ENCODE data around the gene TMC6. TPM values are rescaled to one million over a fixed set of nuclear protein-coding genes. Genes with fewer than 3 reads are reported as not detected.
A peak's percentile ranks its signal among the peaks of the same experiment; 100 is the strongest.
"Not testable (repeated sequence)": the region's sequence is repeated elsewhere in the genome, so short reads cannot be mapped to it uniquely, and the experiment has no call there.

TMC6 gene
- total RNA-seq, 4 donors from 2014 or later: 21.8 to 72.8 (median 51.3) TPM

DNA sequence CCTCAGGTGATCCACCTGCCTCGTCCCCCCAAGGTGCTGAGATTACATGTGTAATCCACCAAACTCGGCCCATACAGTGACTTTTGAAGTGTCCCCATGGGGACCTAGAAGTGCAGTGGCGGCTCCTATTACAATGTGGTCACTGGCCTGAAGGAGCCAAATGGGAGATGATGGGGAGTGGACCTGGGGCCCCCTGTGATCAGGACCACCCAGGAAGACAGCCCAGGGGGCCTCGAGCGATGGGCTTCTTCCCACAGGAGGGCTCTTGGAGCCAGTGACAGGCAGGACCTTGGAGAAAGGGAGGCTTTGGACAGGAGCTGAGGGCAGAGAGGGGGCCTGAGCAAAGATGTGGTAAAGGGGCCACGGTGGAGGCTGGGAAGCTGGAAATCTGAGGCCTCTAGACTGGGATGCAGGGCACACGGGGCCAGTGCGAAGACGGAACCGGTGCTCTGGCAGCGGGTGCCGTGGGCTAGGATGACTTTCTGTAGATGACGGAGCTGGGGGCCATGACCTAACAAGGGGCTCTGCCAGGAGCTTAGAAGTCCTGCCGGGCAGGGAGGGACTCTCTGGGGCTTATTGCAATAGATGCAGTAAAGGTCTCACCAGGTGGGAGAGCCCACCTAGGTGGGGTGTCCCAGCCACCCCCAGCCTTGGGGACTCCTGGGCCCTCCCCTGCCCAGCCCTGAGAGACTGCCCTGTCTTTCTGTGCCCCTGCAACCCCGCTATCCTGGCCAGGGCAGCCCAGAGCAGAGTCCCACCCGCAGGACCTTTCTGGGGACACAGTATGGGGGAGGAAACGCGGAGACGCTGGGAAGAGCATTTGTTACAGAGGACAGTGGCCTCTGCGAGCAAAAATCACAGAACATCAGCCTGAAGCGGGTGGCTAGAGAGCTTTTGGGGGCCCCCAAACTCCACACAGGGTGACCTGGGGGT lies 14.9 kb upstream of the TMC6 start:
- TF ChIP-seq, protein P1, sequence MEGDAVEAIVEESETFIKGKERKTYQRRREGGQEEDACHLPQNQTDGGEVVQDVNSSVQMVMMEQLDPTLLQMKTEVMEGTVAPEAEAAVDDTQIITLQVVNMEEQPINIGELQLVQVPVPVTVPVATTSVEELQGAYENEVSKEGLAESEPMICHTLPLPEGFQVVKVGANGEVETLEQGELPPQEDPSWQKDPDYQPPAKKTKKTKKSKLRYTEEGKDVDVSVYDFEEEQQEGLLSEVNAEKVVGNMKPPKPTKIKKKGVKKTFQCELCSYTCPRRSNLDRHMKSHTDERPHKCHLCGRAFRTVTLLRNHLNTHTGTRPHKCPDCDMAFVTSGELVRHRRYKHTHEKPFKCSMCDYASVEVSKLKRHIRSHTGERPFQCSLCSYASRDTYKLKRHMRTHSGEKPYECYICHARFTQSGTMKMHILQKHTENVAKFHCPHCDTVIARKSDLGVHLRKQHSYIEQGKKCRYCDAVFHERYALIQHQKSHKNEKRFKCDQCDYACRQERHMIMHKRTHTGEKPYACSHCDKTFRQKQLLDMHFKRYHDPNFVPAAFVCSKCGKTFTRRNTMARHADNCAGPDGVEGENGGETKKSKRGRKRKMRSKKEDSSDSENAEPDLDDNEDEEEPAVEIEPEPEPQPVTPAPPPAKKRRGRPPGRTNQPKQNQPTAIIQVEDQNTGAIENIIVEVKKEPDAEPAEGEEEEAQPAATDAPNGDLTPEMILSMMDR (IDR thresholded peaks at IDR 0.05): no peak
- no peak for DNase-seq (ENCODE audit: low spot score)
- no peak for ATAC-seq (ENCODE audit: low FRiP score)

DNA sequence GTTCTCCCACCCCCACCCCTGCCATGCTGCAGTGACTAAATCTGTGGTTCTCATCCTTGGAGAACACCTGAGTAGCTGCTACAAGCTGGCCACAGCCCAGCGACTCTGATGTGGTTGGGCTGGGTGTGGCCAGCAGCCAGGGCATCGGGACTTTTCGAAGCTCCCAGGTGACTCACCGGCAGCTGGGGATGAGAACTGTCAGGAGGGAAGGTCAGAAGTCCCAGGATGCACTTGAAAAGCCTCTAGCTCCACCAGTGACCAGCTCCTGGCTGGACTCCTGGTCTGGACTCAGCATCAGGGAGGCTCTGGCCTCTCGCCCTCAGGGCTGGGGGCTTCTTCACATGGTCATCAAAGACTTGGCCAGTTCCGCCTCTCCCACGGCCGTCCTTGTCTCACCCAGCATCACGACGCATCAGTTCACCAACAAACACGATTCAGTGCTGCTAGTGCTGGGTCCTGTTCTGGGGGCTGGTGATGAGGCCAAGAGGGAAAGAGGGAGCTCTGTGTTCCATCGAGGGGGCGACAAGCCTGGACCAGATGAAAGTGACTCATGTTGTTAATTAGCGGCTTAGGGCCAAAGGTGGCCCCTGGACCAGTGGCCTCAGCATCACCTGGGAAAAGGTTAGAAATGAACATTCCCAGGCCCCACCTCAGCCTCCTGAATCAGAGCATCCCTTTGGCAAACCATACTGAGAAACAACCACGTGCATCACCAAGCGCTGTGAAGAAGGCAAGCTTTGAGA lies 13.7 kb upstream of the TMC6 start:
- TF ChIP-seq, protein P1 (IDR thresholded peaks at IDR 0.05): no peak
- DNase-seq (ENCODE audit: low spot score) (no peak), ATAC-seq (ENCODE audit: low FRiP score) (no peak)

DNA sequence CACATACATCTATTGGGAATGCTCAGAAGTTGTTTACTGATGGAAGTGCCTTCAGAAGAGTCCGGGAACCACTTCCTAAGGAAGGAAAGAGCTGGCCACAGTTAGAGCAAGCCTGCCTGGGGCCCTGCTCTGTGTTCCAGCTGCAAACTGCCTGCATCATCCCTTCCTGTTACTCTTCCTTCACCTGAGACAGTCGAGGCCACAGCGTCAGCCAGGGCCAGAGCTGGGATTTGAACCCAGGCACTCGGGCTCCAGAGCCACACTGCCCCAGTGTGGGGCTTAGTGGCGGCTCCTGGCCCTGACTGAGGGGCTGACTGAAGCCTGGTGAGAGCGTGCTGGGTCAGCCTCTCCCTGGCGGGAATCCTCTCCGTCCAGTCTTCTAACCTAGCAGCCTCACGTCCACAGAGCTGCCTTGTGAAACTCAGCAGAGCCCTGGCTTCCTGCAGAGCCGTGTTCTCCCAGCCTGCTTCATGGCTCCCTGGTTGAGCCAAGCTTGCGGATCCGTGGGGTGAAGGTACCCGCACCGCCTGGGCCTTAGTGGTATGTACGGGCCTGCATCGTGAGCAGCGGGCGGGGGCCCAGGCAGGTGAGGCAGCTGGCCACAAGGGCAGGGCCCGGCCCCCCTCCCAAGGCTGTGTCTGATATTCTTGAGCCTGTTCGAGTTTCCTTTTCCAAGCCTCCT lies 13.0 kb upstream of the TMC6 start:
- no peak for ATAC-seq (ENCODE audit: low FRiP score)
- TF ChIP-seq, protein P1 (IDR thresholded peaks at IDR 0.05): no peak
- DNase-seq (ENCODE audit: low spot score): no peak

DNA sequence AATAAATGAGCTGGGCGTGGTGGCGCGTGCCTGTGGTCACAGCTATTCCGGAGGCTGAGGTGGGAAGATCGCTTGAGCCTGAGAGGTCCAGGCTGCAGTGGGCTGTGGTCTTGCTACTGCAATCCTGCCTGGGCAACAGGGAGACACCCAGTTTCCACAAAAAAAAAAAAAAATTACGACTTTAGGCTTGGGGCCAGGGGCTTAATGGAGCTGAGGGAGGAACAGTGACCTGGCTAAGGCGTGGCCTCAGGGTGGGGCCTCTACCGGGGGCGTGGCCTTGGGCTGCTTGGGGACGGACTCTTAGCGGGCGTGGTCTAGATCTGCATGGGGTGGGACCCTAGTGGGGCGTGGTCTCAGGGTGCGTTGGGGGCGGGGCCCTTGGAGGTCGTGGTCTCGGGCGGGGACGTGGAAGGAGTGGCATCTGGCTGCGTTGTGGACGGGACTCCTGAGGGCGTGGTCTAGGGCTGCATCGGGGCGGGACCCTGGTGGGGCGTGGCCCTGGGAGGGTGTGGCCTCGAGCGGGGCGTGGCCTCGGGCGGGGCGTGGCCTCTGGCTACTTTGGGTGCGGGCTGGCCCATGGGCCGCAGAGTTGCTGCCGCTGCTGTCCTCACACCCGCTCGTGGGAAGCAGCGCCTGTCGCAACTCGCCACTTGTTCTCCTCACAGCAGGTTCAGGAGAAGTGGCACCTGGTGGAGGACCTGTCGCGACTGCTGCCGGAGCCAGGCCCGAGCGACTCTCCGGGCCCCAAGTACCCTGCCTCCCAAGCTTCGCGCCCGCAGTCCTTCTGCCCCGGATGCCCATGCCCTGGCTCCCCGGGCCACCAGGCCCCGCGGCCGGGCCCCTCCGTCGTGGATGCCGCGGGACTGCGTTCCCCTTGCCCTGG lies 11.9 kb upstream of the TMC6 start:
- ATAC-seq (ENCODE audit: low FRiP score) (peak; percentile 79), DNase-seq (ENCODE audit: low spot score) (peak; percentile 73)
- TF ChIP-seq, protein P1 (IDR thresholded peaks at IDR 0.05): no peak

DNA sequence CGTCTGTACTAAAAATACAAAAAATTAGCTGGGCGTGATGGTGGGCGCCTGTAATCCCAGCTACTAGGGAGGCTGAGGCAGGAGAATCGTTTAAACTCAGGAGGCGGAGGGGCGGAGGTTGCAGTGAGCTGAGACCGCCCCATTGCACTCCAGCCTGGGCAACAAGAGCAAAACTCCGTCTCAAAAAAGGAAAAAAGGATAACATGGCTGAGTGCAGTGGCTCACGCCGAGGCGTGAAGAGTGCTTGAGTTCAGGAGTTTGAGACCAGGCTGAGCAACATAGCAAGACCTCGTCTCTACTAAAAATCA lies 11.3 kb upstream of the TMC6 start:
- not testable (repeated sequence) for ATAC-seq (ENCODE audit: low FRiP score); DNase-seq (ENCODE audit: low spot score)

DNA sequence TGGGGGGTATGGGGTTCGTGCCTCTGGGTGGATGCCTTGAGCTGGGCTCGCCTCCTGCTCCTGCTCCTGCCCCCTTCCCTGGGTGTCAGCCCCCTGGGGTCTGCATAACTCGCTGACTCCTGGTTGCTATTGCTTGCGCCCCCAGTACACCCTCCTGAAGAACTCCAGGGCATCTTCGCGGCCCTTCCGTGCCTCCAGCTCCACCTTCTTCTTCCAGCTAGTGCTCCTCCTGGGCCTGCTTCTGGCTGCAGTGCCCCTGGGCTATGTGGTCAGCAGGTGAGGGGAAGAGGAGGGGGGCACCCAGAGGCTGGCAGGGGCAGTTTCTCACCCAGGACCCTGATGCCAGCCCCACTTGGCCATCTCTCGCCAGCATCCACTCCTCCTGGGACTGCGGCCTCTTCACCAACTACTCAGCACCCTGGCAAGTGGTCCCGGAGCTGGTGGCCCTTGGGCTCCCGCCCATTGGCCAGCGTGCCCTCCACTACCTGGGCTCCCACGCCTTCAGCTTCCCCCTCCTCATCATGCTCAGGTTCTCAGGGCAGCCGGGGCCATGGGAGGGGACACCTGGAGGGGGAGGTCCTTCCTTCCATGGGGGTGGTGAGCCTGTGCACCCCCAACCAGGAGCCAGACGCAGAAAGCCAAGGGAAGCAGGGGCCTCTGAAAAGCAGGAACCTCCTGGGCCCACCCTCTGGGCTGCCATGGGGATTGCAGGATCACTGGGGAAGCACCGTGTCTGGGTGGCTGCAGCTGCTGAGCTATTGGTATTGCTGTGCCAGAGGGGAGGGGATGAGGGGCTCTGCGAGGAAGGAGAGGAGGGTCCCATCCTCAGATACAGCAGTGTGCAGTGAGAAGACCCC lies 9.9 kb upstream of the TMC6 start:
- DNase-seq (ENCODE audit: low spot score) (no peak), ATAC-seq (ENCODE audit: low FRiP score) (no peak)
- TF ChIP-seq, protein P1 (IDR thresholded peaks at IDR 0.05): no peak

Measured in omental fat pad (tissue), 4 donors.